K562 (cell line): ENCODE measurements around the gene CLCN1. TPM values are rescaled to one million over a fixed set of nuclear protein-coding genes. Genes with fewer than 3 reads are reported as not detected.

Experiments
- CUX1 ChIP-seq: fragments of 200-800 bp; sonication (Bioruptor generic); IDR thresholded peaks from 2 replicates; pipeline ENCODE4 v1.6.1; 2016; ENCODE audit warnings: missing genetic modification characterization, missing compliant biosample characterization
- HDAC3 ChIP-seq: fragments of 450-650 bp; IDR thresholded peaks from 2 replicates; pipeline ENCODE4 v1.6.1; 2018; ENCODE audit warnings: borderline replicate concordance, mild to moderate bottlenecking, moderate library complexity; ENCODE audit not compliant: partially characterized antibody
- KDM5B ChIP-seq: fragments of 200-600 bp; sonication (generic); IDR thresholded peaks from 2 replicates; pipeline ENCODE4 v1.6.1; 2012; ENCODE audit warnings: low read depth, mild to moderate bottlenecking, moderate library complexity, low read length, control low read depth, inconsistent platforms; ENCODE audit not compliant: insufficient replicate concordance
- LCOR ChIP-seq: sonication (generic); formaldehyde crosslinking; IDR thresholded peaks from 2 replicates; pipeline ENCODE4 v1.8.0; 2022; ENCODE audit warnings: mild to moderate bottlenecking, missing genetic modification reagents
- NEUROD1 ChIP-seq: fragments of 150-350 bp; IDR thresholded peaks from 2 replicates; pipeline ENCODE4 v1.6.1; 2014; ENCODE audit warnings: borderline replicate concordance, low read length, low read depth; ENCODE audit not compliant: partially characterized antibody
- NR4A1 ChIP-seq, 2 experiments: fragments of 250-450 bp in 1 of 2; fragments of 450-650 bp in 1 of 2; sonication (Bioruptor Pico) in 1 of 2; IDR thresholded peaks; 2 replicates each; pipeline versions ENCODE4 v1.4.0 to v1.6.1; 2016 to 2020; ENCODE audit warnings: mild to moderate bottlenecking in 2 of 2, missing compliant biosample characterization in 1 of 2, missing genetic modification characterization in 1 of 2, moderate library complexity in 1 of 2
- POLR2A ChIP-seq: fragments of 450-650 bp; conservative IDR thresholded peaks from 2 replicates; pipeline ENCODE4 v1.6.1; 2016
- RB1 ChIP-seq: fragments of 450-650 bp; IDR thresholded peaks from 2 replicates; pipeline ENCODE4 v1.6.1; 2017; ENCODE audit warnings: low read depth, mild to moderate bottlenecking
- SMC3 ChIP-seq: conservative IDR thresholded peaks from 2 replicates; pipeline ENCODE4 v1.6.1; 2011; ENCODE audit warnings: low read depth, low read length, improper control_type of control experiment; ENCODE audit not compliant: insufficient read depth
- SP1 ChIP-seq: sonication (generic); formaldehyde crosslinking; IDR thresholded peaks from 2 replicates; pipeline ENCODE4 v1.8.1; 2022; ENCODE audit warnings: mild to moderate bottlenecking, missing genetic modification reagents
- THAP12 ChIP-seq: fragments of 250-450 bp; sonication (Bioruptor Pico); IDR thresholded peaks from 2 replicates; pipeline ENCODE4 v1.9.0; 2021; ENCODE audit warnings: mild to moderate bottlenecking, inconsistent platforms
- ZBTB5 ChIP-seq: fragments of 450-650 bp; IDR thresholded peaks from 2 replicates; pipeline ENCODE4 v1.6.1; 2017; ENCODE audit warnings: antibody characterized with exemption
- ZNF143 ChIP-seq: sonication (generic); formaldehyde crosslinking; IDR thresholded peaks from 2 replicates; pipeline ENCODE4 v1.9.0; 2022; ENCODE audit warnings: mild to moderate bottlenecking, missing genetic modification reagents
- polyA plus RNA-seq, 8 experiments: library from polyadenylated mRNA; depleted of rRNA in 4 of 8; stranded (reverse) in 5 of 8; unstranded in 3 of 8; fragments of >200 nt; fragmentation: Nextera tagmentation in 2 of 8; fragmentation: Illumina TruSeq in 1 of 8; extraction: Ambion mirVana in 2 of 8; extraction: Trizol in 1 of 8; gene quantifications; 2 replicates each; pipeline versions ENCODE4 v1.2.1 to v1.2.3, GENCODE V29; 2011 to 2014; ENCODE audit warnings: inconsistent platforms in 1 of 8, missing spikeins in 1 of 8
- total RNA-seq, 7 experiments: library from RNA; depleted of rRNA in 6 of 7; stranded (reverse); fragments of >200 nt in 6 of 7; fragmentation: Illumina TruSeq in 2 of 7; extraction: Trizol in 2 of 7; gene quantifications; 2 replicates each; pipeline versions ENCODE4 v1.2.1 to v1.2.3, GENCODE V29; 2011 to 2021; ENCODE audit warnings: low replicate concordance in 1 of 7
- TF ChIP-seq, protein P1 (sequence below): sonication (generic); formaldehyde crosslinking; IDR thresholded peaks from 2 replicates; pipeline ENCODE4 v1.8.0; 2023; ENCODE audit warnings: mild to moderate bottlenecking, missing genetic modification reagents

The CLCN1 gene
- total and polyA plus RNA-seq, 9 of the 15 experiments (the other 6 are each of a cell fraction or from before 2014, with no cell fraction given), result 0.01 to 0.11 (median 0.04) TPM; not detected in 4

DNA sequence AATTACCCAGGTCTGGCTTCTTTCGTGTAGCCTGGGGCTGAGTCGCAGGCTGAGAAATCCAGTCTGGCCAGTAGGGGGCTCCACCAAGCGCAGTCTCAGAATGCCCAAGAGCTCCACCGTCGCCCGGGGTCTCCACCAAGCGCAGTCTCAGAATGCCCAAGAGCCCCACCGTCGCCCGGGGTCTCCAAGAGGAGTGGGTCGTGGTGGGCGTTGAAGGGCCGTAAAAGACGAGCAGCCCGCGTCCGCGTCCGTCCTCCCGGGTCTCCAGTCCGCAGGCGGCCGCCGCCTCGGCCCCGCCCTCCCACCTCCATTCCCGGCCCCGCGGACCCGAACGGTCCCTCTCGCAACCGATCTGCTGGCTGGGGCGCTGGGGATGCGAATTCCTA, 64.3 kb downstream of the CLCN1 start (continued):
- TF ChIP-seq CUX1 (CRISPR knock-in tag) (no peak), RB1 (peak; percentile 69), SP1 (peak; percentile 62; the same call in 1 of the 2 replicates), NEUROD1 (peak; percentile 39), THAP12 (CRISPR knock-in tag) (peak; percentile 68; the same call in 1 of the 2 replicates), NR4A1 (CRISPR knock-in tag; IDR thresholded peaks at IDR 0.05) (no peak), NR4A1 (tag; IDR thresholded peaks at IDR 0.05) (0 out of 2 replicates have a peak, but pooled peaks have one; percentile 38), POLR2A (peak; percentile 44; the same call in 1 of the 2 replicates), LCOR (peak; percentile 67; the same call in 1 of the 2 replicates), SMC3 (0 out of 2 replicates have a peak, but pooled peaks have one; percentile 20), ZBTB5 (peak; percentile 93), HDAC3 (no peak), ZNF143 (CRISPR knock-in tag) (0 out of 2 replicates have a peak, but pooled peaks have one; percentile 8), KDM5B (peak; percentile 73)
- TF ChIP-seq, protein P1, sequence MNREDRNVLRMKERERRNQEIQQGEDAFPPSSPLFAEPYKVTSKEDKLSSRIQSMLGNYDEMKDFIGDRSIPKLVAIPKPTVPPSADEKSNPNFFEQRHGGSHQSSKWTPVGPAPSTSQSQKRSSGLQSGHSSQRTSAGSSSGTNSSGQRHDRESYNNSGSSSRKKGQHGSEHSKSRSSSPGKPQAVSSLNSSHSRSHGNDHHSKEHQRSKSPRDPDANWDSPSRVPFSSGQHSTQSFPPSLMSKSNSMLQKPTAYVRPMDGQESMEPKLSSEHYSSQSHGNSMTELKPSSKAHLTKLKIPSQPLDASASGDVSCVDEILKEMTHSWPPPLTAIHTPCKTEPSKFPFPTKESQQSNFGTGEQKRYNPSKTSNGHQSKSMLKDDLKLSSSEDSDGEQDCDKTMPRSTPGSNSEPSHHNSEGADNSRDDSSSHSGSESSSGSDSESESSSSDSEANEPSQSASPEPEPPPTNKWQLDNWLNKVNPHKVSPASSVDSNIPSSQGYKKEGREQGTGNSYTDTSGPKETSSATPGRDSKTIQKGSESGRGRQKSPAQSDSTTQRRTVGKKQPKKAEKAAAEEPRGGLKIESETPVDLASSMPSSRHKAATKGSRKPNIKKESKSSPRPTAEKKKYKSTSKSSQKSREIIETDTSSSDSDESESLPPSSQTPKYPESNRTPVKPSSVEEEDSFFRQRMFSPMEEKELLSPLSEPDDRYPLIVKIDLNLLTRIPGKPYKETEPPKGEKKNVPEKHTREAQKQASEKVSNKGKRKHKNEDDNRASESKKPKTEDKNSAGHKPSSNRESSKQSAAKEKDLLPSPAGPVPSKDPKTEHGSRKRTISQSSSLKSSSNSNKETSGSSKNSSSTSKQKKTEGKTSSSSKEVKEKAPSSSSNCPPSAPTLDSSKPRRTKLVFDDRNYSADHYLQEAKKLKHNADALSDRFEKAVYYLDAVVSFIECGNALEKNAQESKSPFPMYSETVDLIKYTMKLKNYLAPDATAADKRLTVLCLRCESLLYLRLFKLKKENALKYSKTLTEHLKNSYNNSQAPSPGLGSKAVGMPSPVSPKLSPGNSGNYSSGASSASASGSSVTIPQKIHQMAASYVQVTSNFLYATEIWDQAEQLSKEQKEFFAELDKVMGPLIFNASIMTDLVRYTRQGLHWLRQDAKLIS (CRISPR knock-in tag), result 0 out of 2 replicates have a peak, but pooled peaks have one; percentile 62
